Common myeloid progenitor, CD34-positive (primary cell): ENCODE results near the gene TAF11L2.
A peak's percentile ranks its signal among the peaks of the same experiment; 100 is the strongest.
"Not testable (repeated sequence)": the region's sequence is repeated elsewhere in the genome, so short reads cannot be mapped to it uniquely, and the experiment has no call there.

Source experiments
- CTCF ChIA-PET: fragments of 350-600 bp; sonication (Branson Sonifier 250); formaldehyde crosslinking; loops from one replicate; lab custom pipeline; 2021; ENCODE audit warnings: antibody characterized with exemption; lab: Charles Lee
- POLR2A ChIA-PET: fragments of 350-600 bp; sonication (Branson Sonifier 250); formaldehyde crosslinking; loops from one replicate; lab custom pipeline; 2021; ENCODE audit warnings: antibody characterized with exemption; lab: Charles Lee
- DNase-seq, 3 donors: peaks; one replicate each; pipeline versions ENCODE4 v3.0.0 to v3.0.0-alpha.2; 2013
- H3K27ac ChIP-seq, 2 experiments: 1 replicate in 1 of 2; 2 replicates in 1 of 2; pipeline ENCODE4 v1.7.0; 2013; ENCODE audit warnings: inconsistent platforms in 2 of 2, low read length in 2 of 2, mild to moderate bottlenecking in 2 of 2, low read depth in 1 of 2, moderate library complexity in 1 of 2; ENCODE audit not compliant: severe bottlenecking in 2 of 2, insufficient read depth in 1 of 2, poor library complexity in 1 of 2
- H3K27me3 ChIP-seq, 5 experiments: replicated peaks in 2 of 5; 1 replicate in 3 of 5; 2 replicates in 2 of 5; pipeline versions ENCODE4 v1.6.1 to v1.7.0; 2013; ENCODE audit warnings: low read length in 4 of 5, mild to moderate bottlenecking in 2 of 5, moderate library complexity in 2 of 5, inconsistent platforms in 1 of 5; ENCODE audit not compliant: insufficient read depth in 5 of 5, control insufficient read depth in 4 of 5
- H3K36me3 ChIP-seq, 4 experiments: 1 replicate in 2 of 4; 2 replicates in 2 of 4; pipeline versions ENCODE4 v1.6.1 to v1.7.0; 2013; ENCODE audit warnings: low read length in 3 of 4, control low read depth in 1 of 4, mild to moderate bottlenecking in 1 of 4; ENCODE audit not compliant: control insufficient read depth in 4 of 4, insufficient read depth in 4 of 4
- H3K4me1 ChIP-seq, 4 experiments: 1 replicate in 3 of 4; 2 replicates in 1 of 4; pipeline versions ENCODE4 v1.6.1 to v1.7.1; 2013; ENCODE audit warnings: low read length in 3 of 4, mild to moderate bottlenecking in 3 of 4, control low read depth in 1 of 4, inconsistent platforms in 1 of 4, moderate library complexity in 1 of 4; ENCODE audit not compliant: control insufficient read depth in 4 of 4, insufficient read depth in 4 of 4; ENCODE audit errors: control extremely low read depth in 1 of 4
- H3K4me3 ChIP-seq, 7 experiments: 1 replicate in 4 of 7; 2 replicates in 3 of 7; pipeline versions ENCODE4 v1.5.1 to v1.7.0; 2013; ENCODE audit warnings: mild to moderate bottlenecking in 7 of 7, low read length in 6 of 7, moderate library complexity in 6 of 7, inconsistent platforms in 2 of 7, low read depth in 2 of 7, control low read depth in 1 of 7; ENCODE audit not compliant: insufficient read depth in 4 of 7, control insufficient read depth in 1 of 7; ENCODE audit errors: extremely low read depth in 1 of 7
- H3K9me3 ChIP-seq, 5 experiments: 1 replicate in 4 of 5; 2 replicates in 1 of 5; pipeline versions ENCODE4 v1.6.1 to v1.7.1; 2013; ENCODE audit warnings: low read length in 4 of 5, mild to moderate bottlenecking in 2 of 5, inconsistent platforms in 1 of 5, low read depth in 1 of 5, moderate library complexity in 1 of 5; ENCODE audit not compliant: control insufficient read depth in 4 of 5, insufficient read depth in 2 of 5; ENCODE audit errors: control extremely low read depth in 1 of 5
- WGBS: methylation state at CpG from one replicate; pipeline ENCODE4 v1.1.5; 2013; ENCODE audit not compliant: insufficient coverage; 5-methylcytosine and 5-hydroxymethylcytosine counted together

The TAF11L2 gene

GRCh38 chr5:17521501-17521900 is 23.5 kb downstream of the TAF11L2 start, which contains the start of gene TAF11L4:
TSS of gene TAF11L4 (plus strand) at chr5:17521801.
- H3K4me1 ChIP-seq, H3K27ac ChIP-seq, DNase-seq, H3K36me3 ChIP-seq, POLR2A ChIA-PET, H3K4me3 ChIP-seq, H3K27me3 ChIP-seq, CTCF ChIA-PET, H3K9me3 ChIP-seq: not testable (repeated sequence)
- WGBS = no CpG with 5 or more reads among the region's 15 CpGs

- H3K27me3 ChIP-seq, H3K4me1 ChIP-seq, POLR2A ChIA-PET, H3K27ac ChIP-seq, H3K9me3 ChIP-seq, CTCF ChIA-PET, H3K4me3 ChIP-seq, H3K36me3 ChIP-seq, DNase-seq: not testable (repeated sequence)
- no CpG with 5 or more reads among the region's 15 CpGs for WGBS
Measured at GRCh38 chr5:17524935-17525334, 26.9 kb downstream of the TAF11L2 start, which contains the start of gene TAF11L5. TSS of gene TAF11L5 (plus strand) at chr5:17525235.

- H3K4me1 ChIP-seq, H3K27ac ChIP-seq, CTCF ChIA-PET, H3K4me3 ChIP-seq, H3K36me3 ChIP-seq, H3K9me3 ChIP-seq, H3K27me3 ChIP-seq, POLR2A ChIA-PET: not testable (repeated sequence)
- 97% methylated on average over 4 of the region's 17 CpGs for WGBS
- peak in 1 of 3 donors; percentile 6 for DNase-seq
Measured at GRCh38 chr5:17526504-17526903, 28.5 kb downstream of the TAF11L2 start.

- no CpG with 5 or more reads among the region's 15 CpGs for WGBS
- H3K4me1 ChIP-seq, POLR2A ChIA-PET, H3K9me3 ChIP-seq, H3K36me3 ChIP-seq, CTCF ChIA-PET, H3K4me3 ChIP-seq, H3K27ac ChIP-seq, H3K27me3 ChIP-seq, DNase-seq: not testable (repeated sequence)
Measured at GRCh38 chr5:17528369-17528768, 30.3 kb downstream of the TAF11L2 start, which contains the start of gene TAF11L6. TSS of gene TAF11L6 (plus strand) at chr5:17528669.
